COLO668 (cell line): Measurements from ENCODE around the gene C10orf53.
"Not testable (repeated sequence)": the region's sequence is repeated elsewhere in the genome, so short reads cannot be mapped to it uniquely, and the experiment has no call there.

Experiments
- DNase-seq: peaks from one replicate; lab custom pipeline; 2025; ENCODE audit not compliant: unreplicated experiment; lab: John Stamatoyannopoulos, UW

C10orf53 gene

DNA sequence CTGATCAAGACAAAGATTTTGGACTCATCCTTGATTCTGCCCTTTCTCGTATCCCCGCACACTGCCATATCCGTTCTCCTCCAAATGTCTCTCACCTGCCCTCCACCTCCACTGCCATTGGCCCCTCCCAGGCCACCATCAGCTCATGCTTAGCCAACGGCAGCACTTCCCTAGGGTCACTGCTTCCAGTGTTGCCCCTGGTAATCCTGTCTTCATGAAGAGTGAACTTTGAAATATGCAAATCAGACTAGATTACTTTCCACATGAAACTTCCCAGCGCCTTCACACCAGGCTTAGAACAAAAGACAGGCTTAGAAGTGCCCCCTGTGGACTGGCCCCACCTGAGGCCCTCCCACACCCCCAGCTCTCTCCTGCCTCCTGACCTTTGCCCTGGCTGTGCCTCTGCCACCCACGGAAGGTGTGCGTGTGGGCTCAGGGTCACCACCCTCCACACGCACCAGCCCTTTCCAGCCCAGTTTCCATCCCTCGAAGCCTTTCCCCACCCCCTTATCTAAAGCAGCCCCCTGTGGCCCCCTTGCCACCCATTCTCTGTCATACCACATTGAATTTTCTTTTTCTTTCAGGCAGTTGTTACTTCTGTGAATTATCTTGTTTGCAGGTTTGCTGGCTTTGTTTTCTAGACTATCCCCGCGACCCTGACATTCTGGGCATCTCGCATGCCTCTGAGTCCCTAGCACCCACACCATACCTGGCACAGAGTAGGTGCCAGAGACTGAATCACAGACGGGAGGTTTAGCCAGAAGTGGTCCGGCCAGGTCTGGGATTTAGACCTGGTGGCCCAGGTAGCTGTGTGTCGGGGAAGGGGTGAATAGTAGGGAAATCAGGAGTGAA is 26.8 kb upstream of the C10orf53 start:
- no peak for DNase-seq

- no peak for DNase-seq
Observed at GRCh38 chr10:49653273-49653929, 26.1 kb upstream of the C10orf53 start.

GRCh38 chr10:49654036-49654693 is 25.3 kb upstream of the C10orf53 start:
- DNase-seq, result no peak

- no peak for DNase-seq
Observed at GRCh38 chr10:49655099-49655498, 24.4 kb upstream of the C10orf53 start.

DNA sequence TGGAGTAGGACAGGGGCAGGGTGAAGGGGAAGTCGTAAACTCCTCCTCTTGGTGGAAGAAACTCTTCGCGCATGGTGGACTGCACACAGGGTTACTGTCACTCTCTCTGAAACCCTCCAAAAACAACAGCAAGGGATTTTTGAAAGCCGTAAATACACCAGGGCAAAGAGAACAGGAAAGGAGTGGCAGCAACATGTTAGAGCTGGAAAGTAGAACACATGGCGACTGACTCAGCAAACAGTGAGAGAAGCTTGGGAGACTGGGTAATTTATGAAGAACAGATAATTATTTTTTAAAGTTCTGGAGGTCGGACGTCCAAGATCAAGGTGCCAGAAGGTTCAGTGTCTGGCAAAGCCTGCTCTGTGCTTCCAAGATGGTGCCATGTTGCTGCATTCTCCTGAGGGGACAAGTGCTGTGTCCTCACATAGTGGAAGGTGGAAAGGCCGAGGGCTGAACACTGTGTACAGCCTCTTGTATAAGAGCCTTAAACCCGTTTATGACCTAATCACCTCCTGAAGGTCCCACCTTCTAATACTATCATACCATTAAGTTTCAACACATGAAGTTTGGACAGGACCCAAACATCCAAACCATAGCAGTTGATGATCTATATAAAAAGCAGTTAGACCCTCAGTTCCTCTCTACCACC is 22.5 kb upstream of the C10orf53 start:
- no peak for DNase-seq

DNA sequence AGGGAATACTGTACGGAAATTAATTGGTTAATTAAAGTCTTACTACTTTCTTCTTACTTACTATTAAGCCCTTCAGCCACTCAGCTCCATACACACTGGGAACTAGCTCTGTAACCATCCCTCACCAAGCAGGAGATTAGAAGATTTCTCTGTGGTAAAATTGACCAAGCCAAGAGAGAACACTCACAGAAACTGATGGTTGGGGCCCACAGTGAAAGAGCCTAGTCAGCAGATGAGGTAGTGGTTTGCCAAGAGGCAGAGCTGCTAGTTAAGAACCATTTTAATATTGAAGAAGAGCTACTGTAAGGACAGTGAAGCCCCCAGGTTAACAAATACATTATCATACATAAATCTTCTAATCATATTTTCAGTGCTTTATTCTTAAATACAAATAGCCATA is 21.8 kb upstream of the C10orf53 start:
- DNase-seq, result no peak

- peak; percentile 7 for DNase-seq
Observed at GRCh38 chr10:49661140-49661856, 18.2 kb upstream of the C10orf53 start.

DNA sequence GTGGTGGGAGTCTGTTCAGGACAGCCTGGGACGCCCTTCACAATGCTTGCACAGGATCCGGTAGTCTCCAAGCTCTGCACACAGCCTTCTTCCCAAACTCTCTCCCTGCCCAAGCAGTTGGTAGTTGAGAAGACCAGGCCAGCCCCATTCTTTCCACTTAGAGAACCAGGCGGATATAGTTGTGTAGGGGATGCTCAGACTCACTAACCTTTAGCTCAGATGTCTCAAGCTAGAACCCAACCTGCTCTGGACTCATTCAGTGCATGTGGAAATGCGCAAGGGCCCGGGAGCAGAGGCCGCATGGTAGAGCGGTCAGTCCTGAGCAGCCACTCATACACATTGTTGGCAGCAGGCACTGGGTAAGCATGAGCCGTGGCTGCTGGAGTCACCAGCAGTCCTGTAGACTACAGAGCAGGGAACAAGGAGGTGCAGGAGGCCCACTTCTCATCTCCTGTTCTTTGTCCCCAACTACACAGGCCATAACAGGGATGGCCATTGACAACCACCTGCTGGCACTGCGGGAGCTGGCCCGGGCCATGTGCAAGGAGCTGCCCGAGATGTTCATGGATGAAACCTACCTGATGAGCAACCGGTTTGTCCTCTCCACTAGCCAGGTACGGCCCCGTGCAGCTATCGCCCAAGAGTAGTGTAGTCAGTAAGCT is 17.2 kb upstream of the C10orf53 start:
- DNase-seq, result no peak

- no peak for DNase-seq
Observed at GRCh38 chr10:49663596-49663995, 15.9 kb upstream of the C10orf53 start.

DNA sequence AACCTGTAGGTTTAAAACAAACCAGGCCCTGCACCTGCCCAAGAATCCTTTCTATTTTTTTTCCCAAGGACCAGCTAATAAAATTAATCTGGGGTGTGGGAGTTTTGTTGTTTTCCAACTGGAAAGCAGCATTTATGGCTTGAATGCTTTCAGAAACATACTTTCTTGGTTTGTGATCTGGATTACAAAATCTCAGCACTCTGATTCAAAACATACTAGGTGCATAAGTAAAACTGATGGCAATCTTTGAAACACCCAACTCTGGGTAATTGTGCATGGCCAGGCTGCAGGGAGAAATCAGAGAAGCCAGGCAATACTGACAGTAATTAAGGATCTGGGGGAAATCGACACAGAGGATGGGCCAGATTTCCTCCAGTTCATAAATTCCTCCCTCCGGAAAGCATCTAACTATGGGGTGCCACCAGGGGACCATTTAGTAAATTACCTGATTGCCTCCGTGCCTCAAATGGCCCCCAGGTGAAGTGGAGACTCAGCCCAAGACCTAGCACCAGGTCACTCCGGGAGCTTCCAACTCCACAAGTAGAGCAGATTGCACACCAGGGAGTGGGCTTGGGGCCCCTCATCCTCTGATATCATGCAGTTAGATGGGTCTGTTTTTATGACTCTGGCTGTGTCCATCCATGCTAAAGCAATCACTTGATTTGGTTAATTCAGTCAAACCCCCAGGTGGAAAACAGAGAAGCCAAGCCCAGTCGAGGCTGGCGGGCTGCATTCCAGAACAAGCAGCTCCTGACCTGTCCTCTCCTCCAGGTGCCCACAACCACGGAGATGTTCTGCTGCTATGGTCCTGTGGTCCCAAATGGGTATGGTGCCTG is 15.2 kb upstream of the C10orf53 start:
- no peak for DNase-seq

- DNase-seq, result no peak
Observed at GRCh38 chr10:49664842-49665355, 14.6 kb upstream of the C10orf53 start.

DNA sequence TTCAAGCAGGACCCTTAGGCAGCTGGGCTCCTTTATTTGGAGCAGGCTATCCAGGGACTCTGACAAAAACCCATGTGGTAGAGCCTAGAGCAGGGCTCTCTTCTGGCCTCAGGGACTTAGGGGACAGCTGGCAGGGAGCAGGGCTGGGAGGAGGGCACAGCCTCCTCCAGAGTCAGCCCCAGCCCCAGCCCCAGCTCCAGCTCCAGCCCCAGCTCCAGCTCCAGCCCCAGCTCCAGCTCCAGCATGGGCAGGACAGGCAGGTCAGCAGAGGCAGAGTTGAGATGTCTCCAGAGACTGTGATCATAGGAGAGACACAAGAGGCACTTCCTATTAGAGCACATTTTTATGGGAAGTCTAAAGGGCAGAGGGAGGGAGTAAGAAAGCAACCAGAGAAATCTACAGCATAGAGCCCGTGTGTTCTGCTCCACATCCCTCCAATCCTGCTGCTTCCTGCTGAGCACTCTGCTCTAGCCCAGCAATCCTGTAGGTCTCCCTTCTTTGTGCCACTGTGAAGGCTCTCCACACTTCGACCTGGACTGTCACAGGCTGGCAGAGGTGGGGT is 13.3 kb upstream of the C10orf53 start:
- no peak for DNase-seq

GRCh38 chr10:49666685-49667084 is 12.8 kb upstream of the C10orf53 start:
- DNase-seq, result no peak

- no peak for DNase-seq
Observed at GRCh38 chr10:49667991-49668390, 11.5 kb upstream of the C10orf53 start.

DNA sequence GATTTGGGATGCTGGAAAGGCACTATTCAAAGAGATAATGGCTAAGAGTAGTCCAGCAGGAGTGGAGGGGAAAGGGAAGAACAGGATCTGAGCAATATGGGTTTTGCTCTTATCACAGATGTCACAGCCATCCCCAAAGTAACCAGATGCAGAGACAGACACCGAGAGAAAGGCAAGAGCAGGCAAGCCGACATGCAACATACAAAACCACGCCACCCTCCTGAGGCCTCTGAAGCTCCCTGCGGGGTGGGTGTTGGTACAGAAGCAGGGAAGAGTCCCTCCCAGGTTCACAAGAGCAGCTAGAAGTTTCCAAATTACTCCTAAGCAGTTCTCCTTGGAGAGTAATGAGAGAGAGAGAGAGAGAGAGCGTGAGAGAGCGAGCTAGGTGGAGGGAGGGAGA is 10.8 kb upstream of the C10orf53 start:
- DNase-seq, result no peak

- DNase-seq, result no peak
Observed at GRCh38 chr10:49678827-49679479, 498 bp upstream of the C10orf53 start.

DNA sequence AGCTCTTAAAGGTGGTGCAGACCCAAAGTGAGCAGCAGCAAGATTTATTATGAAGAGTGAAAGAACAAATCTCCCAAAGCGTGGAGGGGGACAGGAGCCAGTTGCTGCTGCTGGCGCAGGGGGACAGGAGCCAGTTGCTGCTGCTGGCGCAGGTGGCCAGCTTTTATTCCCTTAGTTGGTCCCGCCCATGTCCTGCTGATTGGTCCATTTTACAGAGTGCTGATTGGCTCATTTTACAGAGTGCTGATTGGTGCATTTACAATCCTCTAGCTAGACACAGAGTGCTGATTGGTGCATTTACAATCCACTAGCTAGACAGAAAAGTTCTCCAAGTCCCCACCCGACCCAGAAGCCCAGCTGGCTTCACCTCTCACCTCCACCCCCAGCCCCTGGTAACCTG is 3.0 kb downstream of the C10orf53 start:
- not testable (repeated sequence) for DNase-seq

GRCh38 chr10:49682879-49683278 is 3.4 kb downstream of the C10orf53 start:
- no peak for DNase-seq
